GM12891 (cell line): ENCODE measurements around the gene NLRP9.

Source experiments
- POLR2A ChIP-seq: IDR thresholded peaks from 2 replicates; pipeline ENCODE4 v1.6.1; 2011; ENCODE audit warnings: low read depth, low read length, control low read depth
- POLR2AphosphoS5 ChIP-seq: IDR thresholded peaks from 2 replicates; pipeline ENCODE4 v1.6.1; 2011; ENCODE audit warnings: low read depth, low read length, control low read depth

DNA sequence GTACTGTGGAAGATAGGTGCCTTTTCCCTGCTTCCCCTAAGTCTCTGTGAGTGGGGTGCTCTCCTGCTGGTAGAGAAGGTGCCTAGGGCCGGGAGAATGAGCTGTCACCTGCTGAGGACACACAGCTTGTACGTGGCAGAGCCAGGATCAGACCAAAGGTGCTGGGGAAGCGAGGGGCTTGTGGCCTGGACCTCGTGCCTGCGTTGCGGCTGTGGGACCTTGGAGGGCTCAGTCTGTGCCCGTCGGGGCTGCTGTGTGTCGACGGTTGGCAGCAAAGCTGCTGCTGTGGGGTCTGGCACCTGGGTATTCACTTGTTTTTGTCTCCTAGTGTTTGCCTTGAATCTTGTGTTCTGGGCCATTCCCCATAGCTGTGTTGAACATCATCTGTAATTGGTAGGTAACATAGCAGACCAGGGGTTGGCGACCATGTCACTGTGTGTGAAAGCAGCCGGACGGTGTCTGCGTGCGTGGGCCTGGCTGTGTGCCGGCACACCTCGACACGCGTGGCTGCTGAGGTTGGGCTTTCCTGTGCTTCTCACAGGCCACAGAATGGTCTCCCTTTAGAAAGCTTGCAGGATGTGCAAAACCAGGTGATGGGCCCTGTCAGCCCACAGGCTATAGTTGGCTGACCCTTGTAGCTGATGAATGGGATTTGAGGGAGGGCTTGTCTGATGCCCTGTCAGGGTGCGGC lies 74.2 kb downstream of the NLRP9 start:
- TF ChIP-seq POLR2A = no peak
- TF ChIP-seq POLR2AphosphoS5 = no peak
